GM23338 (cell line): Measurements from ENCODE around the gene PPP4C. TPM values are rescaled to one million over a fixed set of nuclear protein-coding genes. Genes with fewer than 3 reads are reported as not detected.

ENCODE experiments used
- ATAC-seq: fragments of 200-7000 bp; cut with Tn5 transposase; 3 replicates; pipeline ENCODE4 v1.9.1; 2020
- DNase-seq: peaks from one replicate; pipeline ENCODE4 v3.0.0-alpha.2; 2015; ENCODE audit warnings: low spot score
- H2AFZ ChIP-seq: fragments of 200-600 bp; sonication (generic); 2 replicates; pipeline ENCODE4 v1.8.0; 2016; ENCODE audit warnings: antibody characterized with exemption, mild to moderate bottlenecking, moderate library complexity
- H3F3A ChIP-seq: fragments of 200-600 bp; sonication (generic); replicated peaks from 2 replicates; pipeline ENCODE4 v1.8.0; 2017; ENCODE audit warnings: antibody characterized with exemption, mixed run types, low read depth
- H3K27ac ChIP-seq: fragments of 200-600 bp; sonication (generic); 2 replicates; pipeline ENCODE4 v1.6.1; 2016; ENCODE audit warnings: low read depth
- H3K27me3 ChIP-seq: fragments of 200-600 bp; sonication (generic); 2 replicates; pipeline ENCODE4 v1.8.0; 2016; ENCODE audit warnings: mild to moderate bottlenecking, mixed run types, moderate library complexity; ENCODE audit not compliant: insufficient read depth
- H3K36me3 ChIP-seq: fragments of 200-600 bp; sonication (generic); 2 replicates; pipeline ENCODE4 v1.8.0; 2016; ENCODE audit warnings: mild to moderate bottlenecking; ENCODE audit not compliant: insufficient read depth
- H3K4me1 ChIP-seq: fragments of 200-600 bp; sonication (generic); 2 replicates; pipeline ENCODE4 v1.8.0; 2016; ENCODE audit warnings: mild to moderate bottlenecking, moderate library complexity; ENCODE audit not compliant: insufficient read depth
- H3K4me2 ChIP-seq: fragments of 200-600 bp; sonication (generic); 2 replicates; pipeline ENCODE4 v1.7.1; 2017; ENCODE audit warnings: mixed run types
- H3K4me3 ChIP-seq: fragments of 200-600 bp; sonication (generic); 2 replicates; pipeline ENCODE4 v1.6.1; 2016; ENCODE audit warnings: mixed run types
- H3K79me2 ChIP-seq: fragments of 200-600 bp; sonication (generic); replicated peaks from 2 replicates; pipeline ENCODE4 v1.8.0; 2017; ENCODE audit warnings: mild to moderate bottlenecking; ENCODE audit not compliant: insufficient read depth
- H3K9me2 ChIP-seq: fragments of 200-600 bp; sonication (generic); 2 replicates; pipeline ENCODE4 v1.8.0; 2017; ENCODE audit not compliant: insufficient read depth
- H4K20me1 ChIP-seq: fragments of 200-600 bp; sonication (generic); replicated peaks from 2 replicates; pipeline ENCODE4 v1.8.0; 2017; ENCODE audit warnings: mild to moderate bottlenecking; ENCODE audit not compliant: insufficient read depth
- H3K27ac Mint-ChIP-seq: 2 replicates; pipeline ENCODE4 v1.8.0; 2020; ENCODE audit warnings: inconsistent platforms, mild to moderate bottlenecking, moderate library complexity, mixed read lengths
- H3K27me3 Mint-ChIP-seq: 3 replicates; pipeline ENCODE4 v1.8.0; 2022; ENCODE audit warnings: low read depth, mild to moderate bottlenecking, moderate library complexity, mixed read lengths, inconsistent platforms; ENCODE audit not compliant: insufficient read depth, poor library complexity
- H3K36me3 Mint-ChIP-seq: 3 replicates; pipeline ENCODE4 v1.8.0; 2021; ENCODE audit warnings: low read depth, mild to moderate bottlenecking, inconsistent platforms, moderate library complexity, mixed read lengths
- H3K4me1 Mint-ChIP-seq: 3 replicates; pipeline ENCODE4 v1.8.0; 2020; ENCODE audit warnings: mild to moderate bottlenecking, inconsistent platforms, mixed read lengths
- H3K4me3 Mint-ChIP-seq: 3 replicates; pipeline ENCODE4 v1.8.0; 2021; ENCODE audit warnings: moderate library complexity, mild to moderate bottlenecking, inconsistent platforms, mixed read lengths
- H3K9me3 Mint-ChIP-seq: 3 replicates; pipeline ENCODE4 v1.8.0; 2020; ENCODE audit warnings: moderate library complexity, mild to moderate bottlenecking, inconsistent platforms, mixed read lengths
- CREB1 ChIP-seq: fragments of 250-450 bp; sonication (Bioruptor Pico); IDR thresholded peaks from 2 replicates; pipeline ENCODE4 v1.5.0; 2020; ENCODE audit warnings: low read depth, mild to moderate bottlenecking, moderate library complexity
- CTCF ChIP-seq, 2 experiments: fragments of 200-600 bp in 1 of 2; sonication (generic) in 1 of 2; conservative IDR thresholded peaks; 2 replicates each; pipeline versions ENCODE4 v1.5.1 to v1.6.1; 2016 to 2017; ENCODE audit warnings: antibody characterized with exemption in 2 of 2, low read depth in 2 of 2, mild to moderate bottlenecking in 2 of 2, moderate library complexity in 1 of 2
- ETS1 ChIP-seq: IDR thresholded peaks from 2 replicates; pipeline ENCODE4 v1.6.1; 2016; ENCODE audit warnings: antibody characterized with exemption
- EZH2 ChIP-seq: fragments of 200-600 bp; sonication (generic); IDR thresholded peaks from one replicate; pipeline ENCODE4 v1.8.0; 2017; ENCODE audit warnings: antibody characterized with exemption, mild to moderate bottlenecking, low read depth; ENCODE audit not compliant: unreplicated experiment
- EZH2phosphoT487 ChIP-seq: fragments of 200-600 bp; sonication (generic); IDR thresholded peaks from one replicate; pipeline ENCODE4 v1.8.1; 2018; ENCODE audit warnings: antibody characterized with exemption; ENCODE audit not compliant: unreplicated experiment
- JUNB ChIP-seq: IDR thresholded peaks from one replicate; pipeline ENCODE4 v1.6.1; 2016; ENCODE audit warnings: antibody characterized with exemption; ENCODE audit not compliant: unreplicated experiment
- NANOG ChIP-seq: IDR thresholded peaks from 2 replicates; pipeline ENCODE4 v1.6.1; 2016; ENCODE audit warnings: antibody characterized with exemption, borderline replicate concordance
- POLR2AphosphoS5 ChIP-seq: IDR thresholded peaks from 2 replicates; pipeline ENCODE4 v1.6.1; 2016; ENCODE audit warnings: antibody characterized with exemption, low read depth
- STAT1 ChIP-seq: IDR thresholded peaks from one replicate; pipeline ENCODE4 v1.6.1; 2016; ENCODE audit warnings: antibody characterized with exemption; ENCODE audit not compliant: unreplicated experiment
- ZNF114 ChIP-seq: fragments of 250-450 bp; sonication (Bioruptor Pico); IDR thresholded peaks from 2 replicates; pipeline ENCODE4 v1.5.0; 2020; ENCODE audit warnings: mild to moderate bottlenecking, moderate library complexity
- ZNF331 ChIP-seq: fragments of 250-450 bp; sonication (Bioruptor Pico); IDR thresholded peaks from 2 replicates; pipeline ENCODE4 v1.5.0; 2020; ENCODE audit warnings: low read depth, mild to moderate bottlenecking, moderate library complexity
- ZNF462 ChIP-seq: fragments of 250-450 bp; sonication (Bioruptor Pico); IDR thresholded peaks from 2 replicates; pipeline ENCODE4 v1.5.0; 2020; ENCODE audit warnings: mild to moderate bottlenecking, moderate library complexity
- polyA plus RNA-seq: library from polyadenylated mRNA; unstranded; fragments of >200 nt; fragmentation: Nextera tagmentation; extraction: Ambion mirVana; gene quantifications from 2 replicates; pipeline ENCODE4 v1.2.1, GENCODE V29; 2016
- total RNA-seq: library from RNA; depleted of rRNA; stranded (reverse); fragments of >200 nt; shearing (Covaris generic); gene quantifications from 2 replicates; pipeline ENCODE4 v1.2.3, GENCODE V29; 2014
- TF ChIP-seq, protein P1 (sequence below): IDR thresholded peaks from one replicate; pipeline ENCODE4 v1.6.1; 2018; ENCODE audit warnings: antibody characterized with exemption; ENCODE audit not compliant: unreplicated experiment

The PPP4C gene
- total and polyA plus RNA-seq, 2 experiments from 2014 or later, result 120 to 170 TPM

GRCh38 chr16:30113031-30113710, 37.4 kb downstream of the PPP4C start, which contains the start of gene GDPD3:
Gene GDPD3 (minus strand): TSS chr16:30113537. CDS start chr16:30113478, 59 bp downstream.
- Histone ChIP-seq H3K27me3 (no peaks in the 10 kb centered on the region), H3K4me2 (0 out of 2 replicates have a peak within 1 kb of the TSS, but pooled peaks have one; percentile 26), H3K27ac (no peak within 1 kb of the TSS), H2AFZ (no peak within 1 kb of the TSS), H3K79me2 (no peaks in the 10 kb centered on the region), H3K4me1 (peaks cover 4% of the 10 kb centered on the region), H3K36me3 (no peaks in the 10 kb centered on the region), H3K9me2 (no peaks in the 10 kb centered on the region), H3K4me3 (no peak within 1 kb of the TSS), H4K20me1 (no peaks in the 10 kb centered on the region), H3F3A (no peaks in the 10 kb centered on the region; the same call in 1 of the 2 replicates)
- H3K36me3 Mint-ChIP-seq, result no peaks in the 10 kb centered on the region; the same call in 2 of the 3 replicates
- H3K4me1 Mint-ChIP-seq, result peaks cover 9% of the 10 kb centered on the region
- H3K27me3 Mint-ChIP-seq, result peaks cover 5% of the 10 kb centered on the region
- peak; percentile 14 for ATAC-seq
- H3K27ac Mint-ChIP-seq, result no peak within 1 kb of the TSS; the same call in none of the 2 replicates
- no peaks in the 10 kb centered on the region for H3K9me3 Mint-ChIP-seq
- no peak for TF ChIP-seq CREB1
- no peak for TF ChIP-seq JUNB
- TF ChIP-seq, protein P1, sequence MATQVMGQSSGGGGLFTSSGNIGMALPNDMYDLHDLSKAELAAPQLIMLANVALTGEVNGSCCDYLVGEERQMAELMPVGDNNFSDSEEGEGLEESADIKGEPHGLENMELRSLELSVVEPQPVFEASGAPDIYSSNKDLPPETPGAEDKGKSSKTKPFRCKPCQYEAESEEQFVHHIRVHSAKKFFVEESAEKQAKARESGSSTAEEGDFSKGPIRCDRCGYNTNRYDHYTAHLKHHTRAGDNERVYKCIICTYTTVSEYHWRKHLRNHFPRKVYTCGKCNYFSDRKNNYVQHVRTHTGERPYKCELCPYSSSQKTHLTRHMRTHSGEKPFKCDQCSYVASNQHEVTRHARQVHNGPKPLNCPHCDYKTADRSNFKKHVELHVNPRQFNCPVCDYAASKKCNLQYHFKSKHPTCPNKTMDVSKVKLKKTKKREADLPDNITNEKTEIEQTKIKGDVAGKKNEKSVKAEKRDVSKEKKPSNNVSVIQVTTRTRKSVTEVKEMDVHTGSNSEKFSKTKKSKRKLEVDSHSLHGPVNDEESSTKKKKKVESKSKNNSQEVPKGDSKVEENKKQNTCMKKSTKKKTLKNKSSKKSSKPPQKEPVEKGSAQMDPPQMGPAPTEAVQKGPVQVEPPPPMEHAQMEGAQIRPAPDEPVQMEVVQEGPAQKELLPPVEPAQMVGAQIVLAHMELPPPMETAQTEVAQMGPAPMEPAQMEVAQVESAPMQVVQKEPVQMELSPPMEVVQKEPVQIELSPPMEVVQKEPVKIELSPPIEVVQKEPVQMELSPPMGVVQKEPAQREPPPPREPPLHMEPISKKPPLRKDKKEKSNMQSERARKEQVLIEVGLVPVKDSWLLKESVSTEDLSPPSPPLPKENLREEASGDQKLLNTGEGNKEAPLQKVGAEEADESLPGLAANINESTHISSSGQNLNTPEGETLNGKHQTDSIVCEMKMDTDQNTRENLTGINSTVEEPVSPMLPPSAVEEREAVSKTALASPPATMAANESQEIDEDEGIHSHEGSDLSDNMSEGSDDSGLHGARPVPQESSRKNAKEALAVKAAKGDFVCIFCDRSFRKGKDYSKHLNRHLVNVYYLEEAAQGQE, result no peak
- TF ChIP-seq EZH2phosphoT487, result no peak
- no peak for TF ChIP-seq POLR2AphosphoS5
- no peak for TF ChIP-seq ZNF114 (CRISPR knock-in tag)
- TF ChIP-seq STAT1, result no peak
- TF ChIP-seq CTCF (conservative IDR thresholded peaks at IDR 0.05; ENCODE audit: low read depth in 2 of 2), result no peak
- no peak for TF ChIP-seq ETS1
- no peak for TF ChIP-seq NANOG
- no peak for TF ChIP-seq ZNF462 (CRISPR knock-in tag)
- TF ChIP-seq ZNF331 (CRISPR knock-in tag), result no peak
- no peak for TF ChIP-seq EZH2
- no peak for DNase-seq
- H3K4me3 Mint-ChIP-seq, result no peak within 1 kb of the TSS
